Testis (tissue), 3 donors: Measurements from ENCODE around the gene HLA-DOB. TPM values are rescaled to one million over a fixed set of nuclear protein-coding genes. Genes with fewer than 3 reads are reported as not detected.
A peak's percentile ranks its signal among the peaks of the same experiment; 100 is the strongest.

ENCODE experiments used
- DNase-seq: peaks from one replicate; pipeline ENCODE4 v3.0.0-alpha.2; 2019
- H3K27ac ChIP-seq, 2 donors: fragments of 200-600 bp; sonication (generic); one replicate each; pipeline ENCODE4 v1.5.1; 2019
- H3K27me3 ChIP-seq: fragments of 200-600 bp; sonication (generic); one replicate; pipeline ENCODE4 v1.5.1; 2019
- H3K36me3 ChIP-seq: fragments of 200-600 bp; sonication (generic); one replicate; pipeline ENCODE4 v1.5.1; 2017; ENCODE audit warnings: low read depth; ENCODE audit errors: missing control alignments
- H3K4me1 ChIP-seq: fragments of 200-600 bp; sonication (generic); one replicate; pipeline ENCODE4 v1.5.1; 2019
- H3K4me3 ChIP-seq, 2 donors: fragments of 200-600 bp; sonication (generic); one replicate each; pipeline ENCODE4 v1.5.1; 2017 to 2019
- H3K9me3 ChIP-seq: fragments of 200-600 bp; sonication (generic); one replicate; pipeline ENCODE4 v1.5.1; 2017
- POLR2A ChIP-seq: fragments of 450-650 bp; IDR thresholded peaks from one replicate; pipeline ENCODE4 v1.6.1; 2017; ENCODE audit warnings: antibody characterized with exemption, mild to moderate bottlenecking, moderate library complexity
- WGBS, 2 donors: methylation state at CpG; one replicate each; pipeline ENCODE4 v1.1.5; 2018; 5-methylcytosine and 5-hydroxymethylcytosine counted together
- intact Hi-C: fragments of 100-400 bp; cut with DNase I; formaldehyde crosslinking; loops from one replicate; pipeline ENCODE4 v1.15.1; 2023; ENCODE audit warnings: low total_unique reads
- polyA plus RNA-seq: library from polyadenylated mRNA; stranded (reverse); fragments of 350-450 nt; fragmentation: Illumina TruSeq; extraction: RNeasy Lipid Tissue Mini Kit (QIAGEN cat#74804); gene quantifications from one replicate; pipeline ENCODE4 v1.2.3, GENCODE V29; 2014; ENCODE audit warnings: low read depth, low replicate concordance; ENCODE audit not compliant: insufficient read depth
- total RNA-seq, 2 donors: library from RNA; depleted of rRNA; stranded (reverse); fragments of >200 nt; gene quantifications; one replicate each; pipeline ENCODE4 v1.2.3, GENCODE V29; 2016
- TF ChIP-seq, protein P1 (sequence below), 3 experiments: fragments of 450-650 bp in 2 of 3; fragments of 200-600 bp in 1 of 3; sonication (generic) in 1 of 3; IDR thresholded peaks; one replicate each; pipeline ENCODE4 v1.5.1; 2016 to 2019; ENCODE audit warnings: antibody characterized with exemption in 3 of 3, mild to moderate bottlenecking in 2 of 3, moderate library complexity in 1 of 3

Gene HLA-DOB
- total and polyA plus RNA-seq, 3 donors from 2014 or later: 0.31 to 2.3 (median 1.3) TPM

DNA sequence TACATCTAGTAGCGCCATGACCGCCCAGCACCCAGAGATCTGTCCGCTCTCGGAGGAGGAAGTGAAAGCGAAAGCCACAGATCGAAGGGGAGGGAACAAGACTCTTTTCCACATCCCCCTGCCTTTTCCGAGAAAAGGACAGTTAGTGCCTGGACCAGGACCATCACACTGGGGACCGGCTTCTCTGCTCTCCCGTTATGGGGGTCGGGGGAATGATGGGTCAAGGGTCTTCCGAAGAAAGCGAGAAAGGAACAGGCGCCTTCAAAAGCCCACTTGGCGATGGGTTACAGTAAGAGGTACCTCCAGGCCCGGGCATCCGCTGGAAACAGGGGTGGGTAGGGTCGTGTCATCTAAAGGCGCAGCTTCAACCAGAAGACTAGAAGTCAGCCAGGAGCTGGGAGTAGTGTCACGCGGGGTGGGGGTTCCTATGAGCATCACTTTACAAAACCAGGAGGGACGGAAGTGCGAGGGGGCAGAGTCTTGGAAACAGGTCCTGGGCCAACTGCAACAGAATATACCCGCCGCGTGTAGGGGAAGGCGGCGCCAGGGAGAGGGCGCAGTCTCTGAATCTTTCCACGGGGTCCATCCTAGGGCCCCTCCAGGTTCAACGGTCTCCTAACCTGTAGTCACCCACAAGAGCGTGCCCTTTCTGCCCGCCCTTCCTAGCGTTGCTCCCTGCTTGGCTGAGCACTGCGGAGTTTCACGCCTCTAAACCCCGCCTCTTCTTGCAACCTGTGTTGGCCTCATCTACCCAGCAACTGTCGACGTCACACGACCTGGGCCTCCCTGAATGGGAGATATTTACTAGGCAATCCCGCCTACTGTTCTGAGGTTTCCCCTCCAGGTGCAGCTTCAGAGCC lies 27.4 kb upstream of the HLA-DOB start, which contains the start of gene PSMB8:
Gene PSMB8, minus strand, starts transcription at position 69 of the 860 bp plus-strand sequence. Its CDS starts 51 bp downstream, at position 18.
- 0 to 1% methylated on average over 33 to 40 of the region's 40 CpGs for WGBS, 2 donors
- no peak for TF ChIP-seq POLR2A
- TF ChIP-seq, protein P1, sequence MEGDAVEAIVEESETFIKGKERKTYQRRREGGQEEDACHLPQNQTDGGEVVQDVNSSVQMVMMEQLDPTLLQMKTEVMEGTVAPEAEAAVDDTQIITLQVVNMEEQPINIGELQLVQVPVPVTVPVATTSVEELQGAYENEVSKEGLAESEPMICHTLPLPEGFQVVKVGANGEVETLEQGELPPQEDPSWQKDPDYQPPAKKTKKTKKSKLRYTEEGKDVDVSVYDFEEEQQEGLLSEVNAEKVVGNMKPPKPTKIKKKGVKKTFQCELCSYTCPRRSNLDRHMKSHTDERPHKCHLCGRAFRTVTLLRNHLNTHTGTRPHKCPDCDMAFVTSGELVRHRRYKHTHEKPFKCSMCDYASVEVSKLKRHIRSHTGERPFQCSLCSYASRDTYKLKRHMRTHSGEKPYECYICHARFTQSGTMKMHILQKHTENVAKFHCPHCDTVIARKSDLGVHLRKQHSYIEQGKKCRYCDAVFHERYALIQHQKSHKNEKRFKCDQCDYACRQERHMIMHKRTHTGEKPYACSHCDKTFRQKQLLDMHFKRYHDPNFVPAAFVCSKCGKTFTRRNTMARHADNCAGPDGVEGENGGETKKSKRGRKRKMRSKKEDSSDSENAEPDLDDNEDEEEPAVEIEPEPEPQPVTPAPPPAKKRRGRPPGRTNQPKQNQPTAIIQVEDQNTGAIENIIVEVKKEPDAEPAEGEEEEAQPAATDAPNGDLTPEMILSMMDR (IDR thresholded peaks at IDR 0.05): peak in 2 of 3 experiments; percentile 22 to 23

DNA sequence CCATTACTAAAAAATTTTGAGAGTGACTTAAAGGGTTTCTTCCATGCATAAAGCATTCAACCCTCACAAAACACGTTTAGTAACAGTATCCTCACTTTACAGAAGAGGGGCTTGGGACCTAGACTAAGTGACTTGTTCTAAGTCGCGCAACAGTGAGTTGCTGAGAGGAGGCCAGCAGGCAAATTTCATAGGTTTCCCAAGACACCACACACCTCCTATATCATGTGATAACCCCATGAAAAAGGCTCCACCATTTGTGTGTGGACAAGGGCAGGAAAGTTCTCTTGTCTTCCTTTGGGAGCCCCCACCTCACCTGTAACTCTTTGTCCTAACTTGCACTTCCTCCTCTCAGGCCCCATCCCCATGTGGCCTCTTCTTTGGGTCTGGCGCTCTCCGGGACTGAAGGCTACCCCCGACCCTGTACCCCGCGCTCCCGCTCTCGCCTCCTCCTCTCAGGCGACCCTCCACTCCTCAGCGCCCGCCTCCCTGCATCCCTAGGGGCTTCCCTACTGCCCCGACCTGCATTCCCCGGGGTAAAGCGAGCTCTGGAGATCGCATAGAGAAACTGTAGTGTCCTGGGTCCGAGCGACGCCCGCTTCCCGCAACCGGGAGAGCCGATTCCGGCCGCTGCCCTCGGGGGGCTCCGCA lies 26.7 kb upstream of the HLA-DOB start:
- peaks cover 18% of the 10 kb centered on the region for H3K4me1 ChIP-seq

More for the DNA sequence above, 27.4 kb upstream of the HLA-DOB start, which contains the start of gene PSMB8:
- no peaks in the 10 kb centered on the region for H3K27me3 ChIP-seq
- peak within 1 kb of the TSS; percentile 89 to 90 for H3K27ac ChIP-seq
- peaks cover 15% of the 10 kb centered on the region for H3K4me1 ChIP-seq
- no peaks in the 10 kb centered on the region for H3K9me3 ChIP-seq
- DNase-seq: peak; percentile 99
- peak within 1 kb of the TSS; percentile 64 to 78 for H3K4me3 ChIP-seq
- H3K36me3 ChIP-seq: no peaks in the 10 kb centered on the region
- intact Hi-C loops: no loop called here

DNA sequence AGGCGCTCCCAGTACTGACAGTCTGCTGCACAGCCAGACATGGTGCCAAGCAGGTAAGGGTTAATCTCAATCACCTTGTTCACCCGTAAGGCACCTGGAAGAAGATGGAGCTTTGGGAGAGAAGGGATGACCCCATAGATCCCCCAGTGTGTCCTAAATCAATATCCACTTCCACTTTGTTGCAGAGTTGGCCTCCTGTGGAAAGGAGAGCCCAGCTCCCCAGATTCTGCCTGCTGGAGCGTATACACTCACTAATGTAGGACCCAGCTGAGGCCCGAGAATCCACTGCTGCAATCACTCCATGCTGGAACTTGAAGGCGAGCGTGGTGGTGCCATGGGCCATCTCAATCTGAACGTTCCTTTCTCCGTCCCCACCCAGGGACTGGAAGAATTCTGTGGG lies 25.9 kb upstream of the HLA-DOB start:
- Histone ChIP-seq H3K27me3 (no peaks in the 10 kb centered on the region), H3K9me3 (no peaks in the 10 kb centered on the region), H3K36me3 (no peaks in the 10 kb centered on the region), H3K4me3 (no peak overlapping the region), H3K4me1 (peaks cover 20% of the 10 kb centered on the region), H3K27ac (peak overlapping the region in 1 of 2 donors; percentile 89)
- TF ChIP-seq, protein P1 (IDR thresholded peaks at IDR 0.05): no peak
- DNase-seq: no peak
- intact Hi-C loops: no loop called here
- 70 to 84% methylated on average over 8 of the region's 8 CpGs for WGBS, 2 donors

More for the DNA sequence above, 26.7 kb upstream of the HLA-DOB start:
- H3K27me3 ChIP-seq: no peaks in the 10 kb centered on the region
- no peak for DNase-seq
- H3K9me3 ChIP-seq: no peaks in the 10 kb centered on the region
- intact Hi-C loops: no loop called here
- peak overlapping the region; percentile 64 to 78 for H3K4me3 ChIP-seq
- WGBS, 2 donors: 5 to 14% methylated on average over 12 to 28 of the region's 28 CpGs
- H3K27ac ChIP-seq: peak overlapping the region; percentile 89 to 90
- no peaks in the 10 kb centered on the region for H3K36me3 ChIP-seq
- TF ChIP-seq, protein P1 (IDR thresholded peaks at IDR 0.05): no peak
- TF ChIP-seq POLR2A: no peak

DNA sequence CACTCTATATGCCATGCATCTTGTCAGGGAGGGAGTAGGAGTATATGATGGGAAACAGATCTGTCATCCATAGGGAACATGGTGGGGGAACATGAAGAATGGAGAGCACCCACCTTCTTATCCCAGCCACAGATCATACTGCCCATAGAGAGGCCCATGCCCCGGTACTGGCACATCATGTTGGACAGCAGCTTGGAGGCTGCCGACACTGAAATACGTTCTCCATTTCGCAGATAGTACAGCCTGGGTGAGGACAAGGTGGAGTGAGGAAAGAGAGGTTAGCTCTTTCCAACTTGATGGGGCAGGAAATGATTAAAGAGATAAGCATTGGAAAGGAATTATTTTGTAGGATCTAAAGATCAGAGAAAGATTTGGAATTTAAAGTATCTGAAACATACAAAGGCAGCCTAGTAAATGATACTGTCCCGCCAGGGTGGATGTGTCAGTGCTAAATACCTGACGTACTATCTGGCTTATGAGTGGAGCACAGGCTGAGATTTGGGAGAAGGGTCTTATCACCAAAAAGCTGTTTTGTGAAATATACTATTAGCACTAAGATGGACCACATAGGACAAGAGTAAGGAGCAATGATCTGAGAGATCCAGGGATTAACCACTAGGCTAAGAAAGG lies 25.3 kb upstream of the HLA-DOB start:
- intact Hi-C loops: no loop called here
- no peaks in the 10 kb centered on the region for H3K36me3 ChIP-seq
- no peak overlapping the region for H3K4me3 ChIP-seq
- TF ChIP-seq POLR2A: no peak
- TF ChIP-seq, protein P1 (IDR thresholded peaks at IDR 0.05): no peak
- no peaks in the 10 kb centered on the region for H3K9me3 ChIP-seq
- no peaks in the 10 kb centered on the region for H3K27me3 ChIP-seq
- peaks cover 22% of the 10 kb centered on the region for H3K4me1 ChIP-seq
- 89 to 90% methylated on average over 6 of the region's 6 CpGs for WGBS, 2 donors
- H3K27ac ChIP-seq: no peak overlapping the region
- DNase-seq: no peak
